Ishikawa (cell line): ENCODE measurements around the gene RIN2.

Experiments
- CEBPB ChIP-seq: IDR thresholded peaks from 2 replicates; pipeline ENCODE4 v1.6.1; 2012
- CREB1 ChIP-seq: IDR thresholded peaks from 2 replicates; pipeline ENCODE4 v1.6.1; 2012; ENCODE audit warnings: low read depth
- EGR1 ChIP-seq: IDR thresholded peaks from 2 replicates; pipeline ENCODE4 v1.6.1; 2012
- EP300 ChIP-seq: IDR thresholded peaks from 2 replicates; pipeline ENCODE4 v1.6.1; 2012; ENCODE audit warnings: borderline replicate concordance
- NFIC ChIP-seq: IDR thresholded peaks from 2 replicates; pipeline ENCODE4 v1.6.1; 2012
- RAD21 ChIP-seq: IDR thresholded peaks from 2 replicates; pipeline ENCODE4 v1.6.1; 2012; ENCODE audit warnings: low read depth
- REST ChIP-seq: IDR thresholded peaks from 2 replicates; pipeline ENCODE4 v1.6.1; 2012; ENCODE audit warnings: low read depth, mild to moderate bottlenecking
- TAF1 ChIP-seq: IDR thresholded peaks from 2 replicates; pipeline ENCODE4 v1.6.1; 2012; ENCODE audit warnings: low read depth, mild to moderate bottlenecking
- TCF12 ChIP-seq: IDR thresholded peaks from 2 replicates; pipeline ENCODE4 v1.6.1; 2012; ENCODE audit warnings: low read depth
- TEAD4 ChIP-seq: IDR thresholded peaks from 2 replicates; pipeline ENCODE4 v1.6.1; 2012
- USF1 ChIP-seq: IDR thresholded peaks from 2 replicates; pipeline ENCODE4 v1.6.1; 2012
- YY1 ChIP-seq: IDR thresholded peaks from 2 replicates; pipeline ENCODE4 v1.6.1; 2012; ENCODE audit warnings: low read depth
- ZBTB7A ChIP-seq: IDR thresholded peaks from 2 replicates; pipeline ENCODE4 v1.6.1; 2012; ENCODE audit warnings: low read depth
- TF ChIP-seq, protein P1 (sequence below): IDR thresholded peaks from 2 replicates; pipeline ENCODE4 v1.6.1; 2012

RIN2 gene

DNA sequence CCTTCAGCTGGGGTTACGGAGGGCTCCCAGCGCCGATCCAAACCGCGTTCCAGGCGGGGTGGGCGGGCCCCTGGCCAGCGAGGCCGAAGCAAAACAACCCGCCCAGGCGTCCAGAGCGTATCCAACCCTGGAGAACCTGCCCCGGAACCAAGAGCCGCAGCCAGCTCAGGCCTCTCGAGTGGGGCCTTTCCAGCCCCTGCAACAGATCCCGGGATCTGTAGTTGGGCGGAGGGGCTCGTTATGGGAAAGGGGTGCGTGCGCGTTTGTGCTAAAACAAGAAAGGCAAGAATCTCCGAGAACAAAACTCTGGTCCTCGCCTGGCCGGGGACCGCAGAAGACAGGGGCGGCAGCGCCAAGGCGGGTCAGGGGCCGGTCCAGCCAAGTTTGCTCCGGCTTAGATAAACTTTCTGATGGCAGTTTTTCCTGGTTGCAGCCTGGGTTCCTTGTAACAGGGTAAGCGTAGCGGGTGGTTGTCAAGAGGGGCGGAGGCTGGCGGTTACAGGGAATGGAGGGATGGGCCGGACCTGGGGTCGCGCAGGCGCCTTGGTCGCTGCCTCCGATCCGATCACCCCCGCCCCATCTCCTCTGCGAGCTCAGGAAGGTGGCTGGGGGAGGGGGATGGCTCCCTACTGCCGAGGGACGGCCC is 448 bp upstream of the RIN2 start:
- TF ChIP-seq USF1 (no peak), TEAD4 (peak; percentile 31; the same call in 1 of the 2 replicates), ZBTB7A (0 out of 2 replicates have a peak, but pooled peaks have one; percentile 60), EP300 (no peak), CEBPB (no peak)

DNA sequence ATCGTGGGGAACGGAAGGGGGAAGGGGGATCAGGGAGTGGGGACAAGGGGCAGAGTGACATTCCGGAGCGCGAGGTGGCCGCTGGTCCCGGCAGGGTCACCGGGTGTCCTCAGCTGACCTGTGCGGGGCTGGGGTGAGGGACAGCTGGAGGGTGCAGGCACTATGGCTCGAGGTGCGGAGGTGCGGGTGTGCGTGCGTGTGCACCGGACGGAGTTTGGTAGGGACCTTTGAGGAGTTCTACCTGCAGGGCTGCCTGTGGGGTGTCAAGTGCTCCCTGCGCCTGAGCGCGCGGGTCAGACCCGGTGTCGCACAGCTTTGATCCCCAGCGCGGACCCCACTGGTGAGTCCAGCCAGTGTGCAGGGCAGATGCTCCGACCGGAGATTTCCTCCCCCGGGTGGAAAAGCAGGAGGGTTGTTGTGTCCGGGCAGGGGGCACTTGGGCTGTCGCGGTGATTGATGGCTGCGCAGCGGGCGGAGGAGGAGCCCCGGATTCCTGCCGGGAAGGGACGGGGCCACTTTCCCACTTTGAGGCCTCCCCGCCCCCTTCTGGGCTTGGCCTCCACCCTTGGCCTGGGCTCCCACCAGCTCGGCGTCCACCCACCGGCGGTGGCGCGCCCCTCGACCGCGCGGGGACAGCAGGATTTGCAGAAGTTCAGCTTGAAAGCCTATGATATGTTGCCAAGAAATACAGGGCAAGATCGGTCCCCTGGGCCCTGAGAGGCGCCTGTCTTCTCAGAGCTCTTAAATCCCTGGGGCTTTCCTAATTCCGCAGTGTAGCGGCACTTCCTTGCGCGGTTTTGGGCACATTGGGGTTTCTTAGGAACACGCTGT is 658 bp downstream of the RIN2 start:
- TF ChIP-seq EP300 (no peak), YY1 (no peak), NFIC (no peak), RAD21 (no peak)

GRCh38 chr20:19760371-19760721 is 2.3 kb downstream of the RIN2 start:
- TF ChIP-seq NFIC: no peak
- no peak for TF ChIP-seq EP300
- TF ChIP-seq TEAD4: no peak
- no peak for TF ChIP-seq EGR1
- no peak for TF ChIP-seq CREB1
- TF ChIP-seq USF1: no peak
- no peak for TF ChIP-seq TCF12
- TF ChIP-seq TAF1: no peak
- TF ChIP-seq, protein P1, sequence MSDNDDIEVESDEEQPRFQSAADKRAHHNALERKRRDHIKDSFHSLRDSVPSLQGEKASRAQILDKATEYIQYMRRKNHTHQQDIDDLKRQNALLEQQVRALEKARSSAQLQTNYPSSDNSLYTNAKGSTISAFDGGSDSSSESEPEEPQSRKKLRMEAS: no peak

DNA sequence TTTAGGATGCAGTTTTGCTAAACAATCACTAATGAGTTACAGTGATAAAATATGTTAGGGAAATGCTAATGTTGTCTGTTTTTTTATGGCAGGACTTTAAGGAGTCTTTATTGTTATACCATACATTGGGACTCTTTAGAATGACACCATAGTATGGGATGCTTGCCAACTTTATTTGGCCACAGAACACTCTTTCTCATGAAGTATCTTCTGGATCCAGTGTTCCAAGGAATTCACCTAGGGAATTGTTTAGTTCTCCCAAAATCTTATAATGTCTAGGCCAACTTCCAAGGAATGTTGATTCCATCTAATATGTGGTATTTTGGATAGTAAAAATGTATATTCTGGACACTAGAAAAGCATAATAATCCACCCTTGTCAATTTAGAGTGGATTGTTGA is 3.3 kb downstream of the RIN2 start:
- no peak for TF ChIP-seq REST
- TF ChIP-seq NFIC: no peak
- no peak for TF ChIP-seq USF1
- no peak for TF ChIP-seq CEBPB
- TF ChIP-seq ZBTB7A: no peak
- TF ChIP-seq CREB1: no peak
- no peak for TF ChIP-seq EGR1
- no peak for TF ChIP-seq TEAD4
- TF ChIP-seq RAD21: no peak
- TF ChIP-seq YY1: no peak
- no peak for TF ChIP-seq EP300
- TF ChIP-seq, protein P1: no peak
- TF ChIP-seq TAF1: no peak

GRCh38 chr20:19761841-19762240 is 3.8 kb downstream of the RIN2 start:
- TF ChIP-seq TAF1: no peak
- TF ChIP-seq RAD21: no peak
- TF ChIP-seq ZBTB7A: no peak
- no peak for TF ChIP-seq USF1
- TF ChIP-seq REST: no peak
- TF ChIP-seq EGR1: no peak
- TF ChIP-seq EP300: no peak
